ENCODE results near the gene SCN2B. TPM values are rescaled to one million over a fixed set of nuclear protein-coding genes. Genes with fewer than 3 reads are reported as not detected.

SCN2B gene
- total and polyA plus RNA-seq, 10 of the 15 experiments (the other 5 are each of a cell fraction or from before 2014, with no cell fraction given), result 0.01 TPM; not detected in 9

GRCh38 chr11:118216621-118217481 lies 40.4 kb upstream of the SCN2B start (continued):
- TF ChIP-seq ZNF592 (IDR thresholded peaks at IDR 0.05) (no peak), MEF2B (IDR thresholded peaks at IDR 0.05; ENCODE audit: partially characterized antibody, poor library complexity, severe bottlenecking) (peak; percentile 97), SKIL (IDR thresholded peaks at IDR 0.05; ENCODE audit: low read depth, poor library complexity, severe bottlenecking) (peak; percentile 95), NBN (IDR thresholded peaks at IDR 0.05) (no peak), RFX5 (IDR thresholded peaks at IDR 0.05; ENCODE audit: low read depth, low read length) (no peak), BHLHE40 (IDR thresholded peaks at IDR 0.05; ENCODE audit: borderline replicate concordance in 1 of 2, low read depth in 2 of 2, low read length in 1 of 2) (peak; percentile 34 to 65; a peak in 3 of 4 replicates), CBX5 (IDR thresholded peaks at IDR 0.05; ENCODE audit: low read depth) (no peak), IKZF2 (IDR thresholded peaks at IDR 0.05) (peak; percentile 80 to 86), BCLAF1 (IDR thresholded peaks at IDR 0.05) (no peak), POLR2A (IDR thresholded peaks at IDR 0.05; ENCODE audit: low read depth, low read length) (no peak), HDGF (IDR thresholded peaks at IDR 0.05) (0 out of 2 replicates have a peak, but pooled peaks have one; percentile 15), CUX1 (IDR thresholded peaks at IDR 0.05; ENCODE audit: insufficient replicate concordance, low read depth, low read length) (no peak), FOXK2 (IDR thresholded peaks at IDR 0.05) (no peak), SMARCA5 (IDR thresholded peaks at IDR 0.05) (no peak), RAD51 (IDR thresholded peaks at IDR 0.05) (peak; percentile 32; the same call in 1 of the 2 replicates)
